GM19438 (cell line): ENCODE results near the gene RNF151.

Source experiments
- ATAC-seq: cut with Tn5 transposase; IDR thresholded peaks from one replicate; pipeline ENCODE4 v1.9.1; 2021; ENCODE audit warnings: low read depth; ENCODE audit not compliant: unreplicated experiment

RNF151 gene

DNA sequence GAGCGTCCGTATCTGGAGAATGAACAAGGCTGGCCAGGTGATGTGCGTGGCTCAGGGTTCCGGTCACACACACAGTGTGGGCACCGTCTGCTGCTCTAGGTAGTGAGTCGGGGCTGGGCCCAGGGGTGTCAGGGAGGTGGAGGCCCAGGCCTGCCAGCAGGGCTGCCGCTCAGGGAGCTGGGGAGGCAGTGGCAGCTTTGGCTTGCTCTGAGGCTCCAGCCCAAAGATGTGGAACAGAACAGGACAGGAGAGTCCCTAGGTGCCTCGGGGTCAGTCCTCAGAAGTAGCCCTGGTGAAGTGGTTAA lies 9.5 kb downstream of the RNF151 start:
- no peak for ATAC-seq

DNA sequence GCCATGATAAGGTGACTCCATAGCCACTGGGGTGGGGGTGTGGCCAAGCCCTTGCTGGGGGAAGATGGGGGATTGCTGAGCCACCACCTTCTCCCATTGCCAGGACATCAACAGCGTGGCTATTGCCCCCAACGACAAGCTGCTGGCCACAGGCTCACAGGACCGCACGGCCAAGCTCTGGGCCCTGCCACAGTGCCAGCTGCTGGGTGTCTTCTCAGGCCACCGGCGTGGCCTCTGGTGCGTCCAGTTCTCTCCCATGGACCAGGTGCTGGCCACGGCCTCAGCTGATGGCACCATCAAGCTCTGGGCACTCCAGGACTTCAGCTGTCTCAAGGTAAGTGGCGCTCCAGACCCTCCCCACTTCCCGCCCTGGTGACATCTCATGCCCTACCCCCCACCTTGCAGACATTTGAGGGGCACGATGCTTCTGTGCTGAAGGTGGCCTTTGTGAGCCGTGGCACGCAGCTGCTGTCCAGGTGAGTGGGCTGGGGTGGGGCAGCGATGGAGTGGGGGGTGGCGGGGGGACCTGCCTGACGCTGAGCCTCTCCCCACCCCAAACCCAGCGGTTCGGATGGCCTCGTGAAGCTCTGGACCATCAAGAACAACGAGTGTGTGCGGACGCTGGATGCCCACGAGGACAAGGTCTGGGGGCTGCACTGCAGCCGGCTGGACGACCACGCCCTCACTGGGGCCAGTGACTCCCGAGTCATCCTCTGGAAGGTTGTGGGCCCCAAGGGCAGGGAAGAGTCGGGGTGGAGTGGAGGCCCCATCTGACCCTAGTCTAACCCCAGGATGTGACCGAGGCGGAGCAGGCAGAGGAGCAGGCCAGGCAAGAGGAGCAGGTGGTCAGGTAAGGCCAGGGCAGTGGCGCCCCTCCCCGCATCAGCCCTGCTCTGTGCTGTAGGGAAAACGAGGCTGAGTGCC lies 10.6 kb downstream of the RNF151 start:
- no peak for ATAC-seq

DNA sequence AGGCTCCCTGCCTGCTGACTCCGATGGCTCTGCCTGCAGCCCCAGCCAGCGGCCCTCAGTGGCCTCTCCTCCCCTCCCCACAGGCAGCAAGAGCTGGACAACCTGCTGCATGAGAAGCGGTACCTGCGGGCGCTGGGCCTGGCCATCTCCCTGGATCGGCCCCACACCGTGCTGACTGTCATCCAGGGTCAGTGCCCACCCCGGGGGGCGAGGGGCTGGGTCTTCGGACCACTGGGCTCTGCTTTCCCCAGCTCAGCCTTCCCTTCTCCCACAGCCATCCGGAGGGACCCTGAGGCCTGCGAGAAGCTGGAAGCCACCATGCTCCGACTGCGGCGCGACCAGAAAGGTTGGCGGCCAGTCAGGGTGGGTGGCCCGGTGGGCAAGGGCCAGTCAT lies 11.2 kb downstream of the RNF151 start:
- ATAC-seq, result no peak

DNA sequence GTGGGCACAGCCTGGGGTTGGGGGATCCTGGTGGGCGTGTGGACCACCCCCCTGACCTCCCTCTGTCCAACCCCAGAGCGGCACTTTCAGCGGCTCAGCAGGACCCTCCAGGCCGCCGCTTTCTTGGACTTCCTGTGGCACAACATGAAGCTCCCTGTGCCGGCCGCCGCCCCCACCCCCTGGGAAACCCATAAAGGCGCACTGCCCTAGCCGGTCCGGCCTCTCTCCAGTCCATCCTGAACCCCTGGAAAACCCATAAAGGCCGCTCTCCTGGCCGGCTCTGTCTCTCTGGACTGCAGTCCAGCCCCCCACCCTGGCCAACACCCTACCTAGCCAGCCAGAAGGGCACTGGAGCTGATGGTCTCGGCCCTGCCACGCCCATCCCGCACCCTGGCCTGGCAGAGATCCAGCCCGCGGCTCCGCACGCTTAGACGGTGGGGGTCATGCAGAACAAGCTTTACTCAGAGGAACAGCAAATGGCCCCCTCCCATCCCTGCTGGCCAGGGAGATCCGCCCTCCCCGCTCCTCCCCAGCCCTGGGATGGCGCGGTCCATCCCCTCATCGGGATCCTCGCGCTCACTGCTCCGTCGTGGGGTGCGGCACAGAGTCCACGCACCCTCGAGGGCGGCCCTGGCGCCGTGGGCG lies 11.9 kb downstream of the RNF151 start:
- no peak for ATAC-seq

DNA sequence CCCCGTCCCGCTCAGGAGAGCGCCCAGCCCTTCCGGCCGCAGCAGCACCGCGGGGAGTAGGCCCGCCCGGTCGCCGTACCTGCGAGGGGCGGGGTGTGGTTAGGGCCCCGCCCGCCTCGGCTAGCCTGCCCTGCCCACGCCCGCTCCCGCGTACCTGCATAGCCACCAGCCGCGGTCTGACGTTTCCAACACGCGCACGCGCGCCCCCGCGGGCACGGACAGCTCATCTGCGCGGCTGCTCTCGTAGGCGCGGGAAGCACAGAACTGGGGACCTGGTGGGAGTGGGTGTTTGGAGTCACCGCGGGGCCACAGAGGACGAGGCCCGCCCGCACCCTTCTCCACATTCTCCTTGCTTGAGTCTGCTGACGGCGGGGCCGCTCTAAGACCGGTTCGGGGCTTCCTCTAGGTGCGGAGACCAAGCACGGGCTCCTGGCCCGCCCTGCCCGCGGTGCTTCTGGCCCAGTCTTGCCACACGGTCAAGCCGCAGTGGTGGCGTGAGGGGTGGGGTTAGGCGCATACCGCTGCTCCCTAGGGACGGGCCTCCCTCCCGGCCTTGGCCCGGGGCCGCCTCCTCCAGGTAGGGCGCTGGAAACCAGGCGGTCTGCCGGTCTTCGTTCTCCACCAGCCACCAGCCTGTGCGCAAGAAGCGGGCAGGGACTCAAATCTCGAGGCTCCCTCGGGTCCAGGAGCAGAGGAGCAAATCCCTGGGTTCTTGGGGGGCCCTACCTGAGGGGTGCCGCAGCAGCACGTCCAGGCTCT lies 12.8 kb downstream of the RNF151 start:
- no peak for ATAC-seq

DNA sequence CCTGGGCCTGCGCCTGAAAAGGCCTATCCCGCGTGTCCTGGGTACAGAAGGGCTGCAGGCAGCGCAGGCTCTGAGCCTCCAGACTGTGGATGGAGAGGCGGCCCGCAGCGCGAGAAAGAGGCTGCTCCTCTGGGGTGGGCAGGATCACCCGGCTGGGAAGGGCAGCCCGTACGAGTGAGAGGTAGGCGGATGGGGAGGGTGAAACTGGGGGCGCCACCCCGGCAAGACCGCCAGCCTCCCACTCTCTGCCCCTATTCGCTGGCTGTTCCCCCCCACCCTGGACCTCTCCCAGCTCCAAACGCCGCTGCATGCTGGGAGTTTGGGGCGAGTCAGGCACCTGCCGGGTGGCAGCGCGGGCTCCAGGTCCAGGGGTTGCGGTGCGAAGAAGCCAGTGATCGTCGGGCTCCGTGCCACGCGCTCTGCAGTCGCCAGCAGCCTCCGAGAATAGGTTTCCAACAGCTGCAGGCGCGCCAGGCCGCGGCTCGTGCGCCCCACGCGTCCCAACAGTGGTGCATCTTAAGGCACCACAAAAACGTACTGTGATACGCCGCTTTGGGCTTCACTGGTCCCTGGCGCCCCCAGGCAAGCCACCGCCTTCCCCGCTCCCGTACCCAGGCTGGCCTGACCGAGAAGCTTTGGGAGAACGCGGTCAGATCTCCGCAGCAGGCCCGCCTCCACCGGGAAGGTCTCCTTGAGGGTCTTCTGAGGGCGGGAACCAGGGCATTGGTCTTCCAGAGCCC lies 13.5 kb downstream of the RNF151 start:
- no peak for ATAC-seq

DNA sequence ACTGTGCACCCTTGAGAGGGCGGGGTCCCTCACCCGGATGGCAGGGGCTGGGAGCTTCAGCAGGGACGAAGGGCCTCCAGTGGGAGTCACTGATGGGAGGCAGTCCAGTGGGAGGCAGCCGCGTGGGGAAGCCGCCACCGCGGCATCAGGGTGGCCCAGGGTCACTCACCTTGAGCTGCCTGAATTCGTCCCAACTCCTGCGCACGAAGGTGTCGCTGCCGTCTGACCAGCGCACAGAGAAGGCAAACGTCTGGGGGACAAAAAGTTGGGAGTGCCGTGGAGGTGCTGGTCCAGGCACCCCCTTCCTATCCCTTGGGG lies 14.1 kb downstream of the RNF151 start:
- ATAC-seq, result no peak

DNA sequence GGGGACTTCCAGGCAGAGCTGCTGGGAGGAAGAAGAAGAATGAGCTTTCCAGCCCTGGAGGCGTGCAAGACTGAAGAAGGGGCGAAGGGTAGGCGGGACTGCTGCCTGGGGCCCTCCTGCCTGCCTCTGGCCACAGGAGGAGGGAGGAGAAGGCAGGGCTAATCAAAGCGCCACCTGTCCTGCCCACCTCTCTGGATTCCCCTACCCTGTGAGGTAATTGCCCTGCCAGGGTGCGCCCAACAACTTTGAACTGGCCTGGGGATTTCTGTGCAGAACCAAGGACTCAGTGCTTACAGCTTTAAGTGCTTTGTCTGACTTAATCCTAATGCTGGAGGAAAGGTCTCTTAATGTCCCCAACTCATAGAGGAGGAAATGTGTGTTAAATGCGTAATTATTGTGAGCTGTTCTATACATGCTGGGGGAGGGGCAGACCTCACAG lies 14.8 kb downstream of the RNF151 start, which contains the start of gene NOXO1:
NOXO1 (minus strand) TSS at position 72 of the 439 bp plus-strand sequence. CDS start 290 bp downstream, outside the sequence.
- no peak for ATAC-seq

DNA sequence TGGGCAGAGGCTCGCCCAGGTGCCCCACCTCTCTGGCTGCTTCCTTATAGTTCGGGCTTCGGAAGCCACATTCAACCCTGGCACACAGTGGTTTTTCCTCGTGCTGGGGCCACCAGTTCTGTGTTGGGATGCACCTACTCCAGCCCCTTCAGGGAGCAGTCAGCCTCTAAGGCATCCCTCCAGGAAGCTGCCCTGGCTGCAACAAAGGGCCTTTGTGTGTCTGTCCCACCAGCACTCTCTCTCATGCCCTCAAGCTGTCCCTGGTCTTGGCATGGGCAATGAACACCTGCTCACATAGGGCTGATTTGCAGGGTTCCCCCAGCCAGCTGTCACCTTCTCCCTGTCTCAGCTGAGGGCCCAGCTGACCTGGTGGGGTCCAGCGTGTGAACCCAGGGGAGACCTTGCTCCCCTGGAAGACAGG lies 15.4 kb downstream of the RNF151 start:
- no peak for ATAC-seq

DNA sequence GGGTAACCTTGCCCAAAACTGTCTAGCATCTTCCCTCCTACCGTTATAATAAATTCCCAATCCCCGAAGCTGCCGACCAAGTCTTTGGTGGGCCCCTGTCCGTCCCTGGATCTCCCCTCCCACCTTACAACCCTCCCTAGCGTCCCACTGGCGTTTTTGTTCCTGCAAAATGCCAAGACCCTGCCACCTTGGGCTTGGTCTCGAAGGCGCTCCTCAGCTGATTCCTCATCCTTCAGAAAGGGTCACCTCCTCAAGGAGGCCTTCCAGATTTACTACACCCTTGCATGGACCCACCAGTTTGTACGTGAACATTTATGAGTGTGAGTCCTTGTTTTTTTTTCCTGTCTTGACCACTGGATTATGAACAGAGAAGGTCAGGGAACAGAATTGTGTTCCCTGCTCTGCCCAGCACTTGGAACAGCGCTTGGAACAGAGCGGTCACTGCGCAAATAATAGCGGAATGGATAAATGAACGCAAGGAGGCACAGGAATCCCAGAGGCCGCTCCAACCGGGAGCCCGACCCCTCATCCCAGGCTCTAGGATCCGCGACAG lies 16.4 kb downstream of the RNF151 start:
- no peak for ATAC-seq

DNA sequence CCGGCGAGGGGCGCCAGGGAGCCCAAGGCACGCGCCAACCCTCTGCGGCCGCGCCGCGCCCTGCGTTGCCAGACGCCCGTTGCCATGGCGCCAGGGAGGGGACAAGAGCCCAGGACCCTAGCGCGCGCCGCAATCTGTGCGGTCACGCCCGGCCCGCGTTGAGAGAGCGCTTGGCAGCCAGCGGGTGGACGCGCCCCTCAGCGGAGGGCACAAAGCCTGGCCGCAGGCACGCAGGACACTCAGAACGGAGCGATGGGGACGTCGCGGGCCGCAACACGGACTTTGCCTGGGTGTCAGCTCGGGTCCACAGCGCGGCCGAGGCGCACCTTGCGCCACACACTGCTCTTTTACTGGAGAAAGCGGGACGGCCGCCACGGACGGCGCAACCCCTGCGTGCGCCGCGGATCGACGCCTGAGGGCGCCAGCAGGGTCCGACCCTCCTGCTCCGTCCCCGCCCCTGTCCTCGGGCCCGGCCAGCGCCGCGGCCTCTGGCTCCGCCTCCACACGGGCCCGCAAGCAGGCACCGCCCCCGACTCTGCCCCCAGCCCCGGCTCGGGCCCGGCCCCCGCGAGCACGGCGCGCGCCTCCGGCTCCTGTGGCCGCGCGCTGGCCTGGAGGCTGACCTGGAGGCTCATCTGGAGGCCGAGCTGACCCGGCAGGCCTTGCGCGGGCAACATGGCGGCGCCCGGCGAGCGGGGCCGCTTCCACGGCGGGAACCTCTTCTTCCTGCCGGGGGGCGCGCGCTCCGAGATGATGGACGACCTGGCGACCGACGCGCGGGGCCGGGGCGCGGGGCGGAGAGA lies 17.1 kb downstream of the RNF151 start, which contains the start of gene GFER:
GFER (plus strand) TSS at position 650 of the 803 bp plus-strand sequence; CDS start at position 676, 26 bp downstream.
- ATAC-seq, result peak; percentile 68

DNA sequence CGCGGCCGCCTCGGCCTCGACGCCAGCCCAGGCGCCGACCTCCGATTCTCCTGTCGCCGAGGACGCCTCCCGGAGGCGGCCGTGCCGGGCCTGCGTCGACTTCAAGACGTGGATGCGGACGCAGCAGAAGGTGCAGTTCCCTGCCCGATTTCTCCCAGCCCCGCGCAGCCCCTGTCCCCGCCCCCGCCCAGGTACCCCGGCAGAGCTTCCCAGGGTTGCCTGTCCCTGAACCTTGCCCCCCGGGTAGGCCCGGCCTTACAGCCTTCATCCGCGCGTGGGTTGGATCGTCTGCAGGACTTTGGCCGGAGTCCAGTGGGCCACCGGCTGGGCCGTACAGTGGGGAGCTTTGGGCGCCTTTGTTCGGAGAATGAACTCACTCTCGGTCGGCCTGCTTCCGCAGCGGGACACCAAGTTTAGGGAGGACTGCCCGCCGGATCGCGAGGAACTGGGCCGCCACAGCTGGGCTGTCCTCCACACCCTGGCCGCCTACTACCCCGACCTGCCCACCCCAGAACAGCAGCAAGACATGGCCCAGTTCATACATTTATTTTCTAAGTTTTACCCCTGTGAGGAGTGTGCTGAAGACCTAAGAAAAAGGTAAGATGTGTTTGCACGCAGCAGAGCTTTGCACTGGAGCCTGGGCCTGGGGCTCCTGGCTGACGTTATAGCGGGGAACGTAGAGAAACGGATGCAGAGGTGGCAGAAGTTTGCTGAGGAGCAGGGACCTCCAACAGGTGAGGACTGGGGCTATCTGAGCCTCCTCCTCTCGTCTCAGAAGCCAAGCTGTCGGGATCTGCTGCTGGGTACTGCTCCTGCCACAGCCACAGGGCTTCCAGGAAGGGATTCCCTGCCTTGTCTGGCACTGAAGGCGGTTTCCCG lies 17.9 kb downstream of the RNF151 start:
- no peak for ATAC-seq

DNA sequence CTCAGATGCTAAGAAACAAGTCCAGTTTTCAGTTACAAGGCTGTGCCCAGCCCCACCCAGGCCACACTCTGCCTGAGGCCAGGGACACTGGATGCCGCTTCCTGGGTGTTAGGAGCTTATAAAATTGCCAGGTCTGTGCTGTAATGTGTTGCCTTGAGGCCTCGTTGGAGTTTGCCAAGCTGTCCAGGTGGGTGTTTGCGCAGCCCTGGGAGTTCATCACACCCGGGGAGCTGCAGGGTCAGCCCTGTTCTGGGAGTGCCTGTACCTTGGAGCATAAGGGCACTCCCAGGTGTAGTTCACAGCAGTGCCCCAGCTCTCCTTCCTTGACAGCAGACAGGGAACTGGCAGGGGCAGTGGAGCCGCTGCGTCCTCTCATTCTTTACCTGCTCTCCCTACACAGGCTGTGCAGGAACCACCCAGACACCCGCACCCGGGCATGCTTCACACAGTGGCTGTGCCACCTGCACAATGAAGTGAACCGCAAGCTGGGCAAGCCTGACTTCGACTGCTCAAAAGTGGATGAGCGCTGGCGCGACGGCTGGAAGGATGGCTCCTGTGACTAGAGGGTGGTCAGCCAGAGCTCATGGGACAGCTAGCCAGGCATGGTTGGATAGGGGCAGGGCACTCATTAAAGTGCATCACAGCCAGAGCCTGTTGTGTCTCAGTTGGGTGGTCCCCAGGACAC lies 19.0 kb downstream of the RNF151 start:
- ATAC-seq, result no peak

DNA sequence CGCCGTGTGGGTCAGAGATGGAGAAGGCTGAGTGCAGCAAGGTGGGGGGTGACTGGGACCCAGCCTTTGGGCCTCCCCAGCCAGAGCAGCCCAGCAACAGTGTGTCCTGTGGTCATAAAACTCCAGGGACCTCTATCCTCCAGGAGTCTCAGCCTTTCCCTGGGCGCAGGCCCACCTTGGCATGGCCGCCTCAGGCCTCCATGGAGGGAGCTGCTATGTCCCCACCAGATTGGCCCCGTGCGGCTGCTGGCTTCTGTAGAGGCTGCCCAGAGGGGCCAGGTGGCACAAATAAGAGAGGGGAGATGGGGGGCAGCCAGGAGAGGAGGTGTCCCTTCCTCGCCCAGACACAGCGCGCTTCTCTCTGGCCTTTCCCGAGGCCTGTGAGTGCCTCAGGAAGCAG lies 20.5 kb downstream of the RNF151 start:
- no peak for ATAC-seq

DNA sequence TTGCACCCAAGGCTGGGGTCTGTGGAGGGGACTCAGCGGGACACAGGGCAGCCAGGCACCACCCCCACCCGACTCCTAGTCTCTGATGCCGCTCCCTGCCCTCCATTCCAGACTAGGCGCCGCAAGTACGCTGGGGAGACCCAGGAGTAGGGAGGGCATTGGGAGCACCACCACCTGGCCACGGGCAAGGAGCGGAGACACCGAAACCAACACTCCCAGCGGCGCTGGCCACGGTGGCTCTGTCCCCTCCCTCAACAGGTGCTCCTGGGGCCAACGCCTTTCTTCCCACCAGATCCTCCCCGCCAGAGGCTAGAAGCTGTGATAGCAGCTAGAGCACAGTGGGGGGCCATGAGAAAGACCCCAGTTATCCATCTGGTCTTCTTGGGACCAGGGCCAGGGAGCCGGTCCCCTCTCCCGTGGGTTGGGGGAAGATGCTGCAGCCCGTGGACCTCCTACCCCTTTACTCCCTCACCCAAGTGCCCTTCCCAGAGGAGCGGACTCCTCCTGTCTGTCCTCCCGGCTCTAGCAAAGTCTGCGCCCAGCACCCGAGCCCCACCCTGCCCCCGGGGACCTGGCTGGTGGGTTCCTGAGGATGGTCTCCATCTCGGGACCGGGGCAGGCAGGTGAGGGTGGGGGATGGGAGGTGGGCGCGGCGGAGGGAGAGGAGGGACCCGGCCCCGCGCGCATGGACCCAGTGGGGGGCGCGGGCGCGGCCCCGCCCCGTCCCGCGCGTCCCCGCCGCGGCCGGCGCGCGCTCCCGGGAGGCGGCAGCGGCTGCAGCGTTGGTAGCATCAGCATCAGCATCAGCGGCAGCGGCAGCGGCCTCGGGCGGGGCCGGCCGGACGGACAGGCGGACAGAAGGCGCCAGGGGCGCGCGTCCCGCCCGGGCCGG lies 22.8 kb downstream of the RNF151 start, which contains the start of gene SYNGR3:
SYNGR3 (plus strand) TSS at position 762 of the 892 bp plus-strand sequence. CDS start 133 bp downstream, outside the sequence.
- no peak for ATAC-seq

DNA sequence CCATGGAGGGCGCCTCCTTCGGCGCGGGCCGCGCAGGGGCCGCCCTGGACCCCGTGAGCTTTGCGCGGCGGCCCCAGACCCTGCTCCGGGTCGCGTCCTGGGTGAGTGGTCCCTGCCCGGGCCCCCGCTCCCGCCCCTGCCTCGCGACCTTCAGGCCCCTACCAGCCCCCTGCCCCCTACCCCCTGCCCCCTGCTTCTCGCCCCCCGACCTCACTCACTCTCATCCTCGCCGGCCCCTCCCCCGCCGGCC lies 23.4 kb downstream of the RNF151 start:
- no peak for ATAC-seq
